RWPE2 (cell line): ENCODE measurements around the gene TAX1BP3.

Source experiments
- ATAC-seq: fragments of 200-7000 bp; cut with Tn5 transposase; 3 replicates; pipeline ENCODE4 v1.9.1; 2021; ENCODE audit warnings: low read depth
- DNase-seq: peaks from one replicate; pipeline ENCODE4 v3.0.0-alpha.2; 2020; ENCODE audit warnings: low spot score
- H3K27ac ChIP-seq: fragments of 450-650 bp; 2 replicates; pipeline ENCODE4 v1.5.1; 2017; ENCODE audit warnings: mild to moderate bottlenecking; ENCODE audit not compliant: poor library complexity, severe bottlenecking
- H3K27me3 ChIP-seq: fragments of 250-450 bp; sonication (Bioruptor Pico); 2 replicates; pipeline ENCODE4 v1.5.1; 2021; ENCODE audit warnings: mild to moderate bottlenecking, moderate library complexity; ENCODE audit not compliant: insufficient read depth, poor library complexity, severe bottlenecking
- H3K36me3 ChIP-seq: fragments of 250-450 bp; sonication (Bioruptor Pico); 2 replicates; pipeline ENCODE4 v1.5.1; 2020; ENCODE audit warnings: low read depth, mild to moderate bottlenecking, moderate library complexity
- H3K4me1 ChIP-seq: fragments of 250-450 bp; sonication (Bioruptor Pico); 2 replicates; pipeline ENCODE4 v1.5.1; 2021; ENCODE audit warnings: mild to moderate bottlenecking, moderate library complexity; ENCODE audit not compliant: insufficient read depth, poor library complexity, severe bottlenecking
- H3K4me3 ChIP-seq: fragments of 250-450 bp; sonication (Bioruptor Pico); 2 replicates; pipeline ENCODE4 v1.5.1; 2021; ENCODE audit warnings: mild to moderate bottlenecking, moderate library complexity; ENCODE audit not compliant: severe bottlenecking
- H3K9me3 ChIP-seq: fragments of 250-450 bp; sonication (Bioruptor Pico); 2 replicates; pipeline ENCODE4 v1.5.1; 2021; ENCODE audit warnings: mild to moderate bottlenecking, moderate library complexity; ENCODE audit not compliant: severe bottlenecking
- TF ChIP-seq, protein P1 (sequence below): fragments of 450-650 bp; IDR thresholded peaks from one replicate; pipeline ENCODE4 v1.5.1; 2017; ENCODE audit warnings: mild to moderate bottlenecking, moderate library complexity; ENCODE audit not compliant: poor library complexity, severe bottlenecking

The TAX1BP3 gene

DNA sequence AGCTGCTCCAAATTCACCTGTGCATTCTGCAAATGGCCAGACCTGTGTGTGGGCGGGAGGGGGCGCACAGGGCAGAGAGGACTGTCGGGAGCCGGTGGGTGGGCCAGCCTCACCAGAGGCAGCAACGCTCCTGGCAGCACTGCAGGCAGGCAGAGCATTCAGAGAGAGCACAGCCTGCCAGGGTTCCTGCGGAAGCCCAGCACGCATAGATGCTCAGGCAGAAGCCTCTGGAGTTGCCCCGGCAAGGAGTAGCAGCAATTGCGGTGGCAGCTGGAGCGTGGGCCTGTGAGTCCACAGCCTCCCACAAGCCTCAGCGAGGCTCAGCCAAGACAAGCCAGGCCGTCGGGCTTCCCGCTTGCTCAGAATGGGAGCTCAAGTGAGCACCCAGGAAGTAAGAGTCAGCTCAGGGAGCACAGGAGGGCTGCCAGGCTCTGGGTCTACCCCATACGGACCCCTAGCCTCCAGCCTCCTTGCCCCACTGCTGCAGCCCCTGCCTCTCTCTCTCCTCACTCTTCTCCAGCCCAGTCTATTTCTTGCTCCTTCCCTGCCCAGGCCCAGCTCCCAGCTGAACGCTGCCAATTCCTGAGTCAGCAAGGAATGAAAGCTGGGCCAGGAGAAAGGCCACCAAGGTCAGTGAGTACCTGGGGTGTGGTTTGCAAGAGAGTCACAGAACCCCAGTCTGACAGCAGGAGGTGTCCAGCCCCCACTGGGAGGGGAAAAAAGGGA lies 9.9 kb upstream of the TAX1BP3 start:
- Histone ChIP-seq H3K27me3 (no peaks in the 10 kb centered on the region), H3K4me3 (no peak overlapping the region), H3K4me1 (no peaks in the 10 kb centered on the region), H3K27ac (no peak overlapping the region), H3K36me3 (no peaks in the 10 kb centered on the region), H3K9me3 (no peaks in the 10 kb centered on the region)
- peak; percentile 52 for ATAC-seq
- no peak for DNase-seq
- TF ChIP-seq, protein P1, sequence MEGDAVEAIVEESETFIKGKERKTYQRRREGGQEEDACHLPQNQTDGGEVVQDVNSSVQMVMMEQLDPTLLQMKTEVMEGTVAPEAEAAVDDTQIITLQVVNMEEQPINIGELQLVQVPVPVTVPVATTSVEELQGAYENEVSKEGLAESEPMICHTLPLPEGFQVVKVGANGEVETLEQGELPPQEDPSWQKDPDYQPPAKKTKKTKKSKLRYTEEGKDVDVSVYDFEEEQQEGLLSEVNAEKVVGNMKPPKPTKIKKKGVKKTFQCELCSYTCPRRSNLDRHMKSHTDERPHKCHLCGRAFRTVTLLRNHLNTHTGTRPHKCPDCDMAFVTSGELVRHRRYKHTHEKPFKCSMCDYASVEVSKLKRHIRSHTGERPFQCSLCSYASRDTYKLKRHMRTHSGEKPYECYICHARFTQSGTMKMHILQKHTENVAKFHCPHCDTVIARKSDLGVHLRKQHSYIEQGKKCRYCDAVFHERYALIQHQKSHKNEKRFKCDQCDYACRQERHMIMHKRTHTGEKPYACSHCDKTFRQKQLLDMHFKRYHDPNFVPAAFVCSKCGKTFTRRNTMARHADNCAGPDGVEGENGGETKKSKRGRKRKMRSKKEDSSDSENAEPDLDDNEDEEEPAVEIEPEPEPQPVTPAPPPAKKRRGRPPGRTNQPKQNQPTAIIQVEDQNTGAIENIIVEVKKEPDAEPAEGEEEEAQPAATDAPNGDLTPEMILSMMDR, result no peak

DNA sequence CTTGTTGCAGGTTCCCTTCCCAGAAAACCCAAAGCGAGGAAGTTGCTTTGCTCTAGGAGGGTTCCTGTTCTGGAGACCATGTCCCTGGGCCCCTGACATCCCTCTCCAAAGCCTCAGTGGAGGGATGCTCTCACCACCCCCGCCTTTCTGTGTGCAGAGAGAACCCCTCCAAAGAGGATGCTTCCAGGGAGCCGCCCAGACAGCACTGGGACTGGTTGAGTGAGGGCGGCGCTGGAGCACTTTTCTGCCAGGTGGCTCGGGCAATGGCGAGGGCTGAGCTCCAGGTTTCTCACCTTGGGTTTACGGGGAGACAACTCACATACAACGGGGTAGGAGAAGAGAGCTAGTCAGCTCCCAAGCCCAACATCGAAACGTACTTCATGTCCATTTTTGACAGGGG lies 7.5 kb upstream of the TAX1BP3 start:
- no peak for DNase-seq
- no peaks in the 10 kb centered on the region for H3K9me3 ChIP-seq
- no peak overlapping the region for H3K27ac ChIP-seq
- peaks cover under 1% of the 10 kb centered on the region; the same call in 1 of the 2 replicates for H3K36me3 ChIP-seq
- no peaks in the 10 kb centered on the region for H3K27me3 ChIP-seq
- H3K4me3 ChIP-seq, result no peak overlapping the region
- no peak for ATAC-seq
- no peaks in the 10 kb centered on the region for H3K4me1 ChIP-seq
- TF ChIP-seq, protein P1, result no peak

DNA sequence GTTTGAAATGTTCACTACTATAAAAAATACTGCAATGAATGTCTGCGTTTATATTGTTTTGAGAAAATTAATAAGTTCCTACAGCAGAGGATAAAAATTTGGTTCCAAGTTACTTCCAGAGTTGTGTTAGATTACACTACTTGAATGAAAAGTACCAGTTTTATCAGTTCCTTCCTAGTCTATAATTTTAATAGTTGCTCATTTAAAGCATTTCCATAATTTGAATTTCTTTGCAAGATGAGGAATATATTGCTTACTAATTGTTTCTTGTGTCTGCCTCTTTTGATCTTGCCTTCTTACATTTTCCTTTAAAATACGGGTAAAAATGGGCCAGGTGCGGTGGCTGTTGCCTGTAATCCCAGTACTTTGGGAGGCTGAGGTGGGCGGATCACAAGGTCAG lies 4.2 kb upstream of the TAX1BP3 start:
- Histone ChIP-seq H3K36me3 (peaks cover 16% of the 10 kb centered on the region), H3K4me3 (no peak overlapping the region), H3K27ac (no peak overlapping the region), H3K27me3 (no peaks in the 10 kb centered on the region), H3K9me3 (no peaks in the 10 kb centered on the region), H3K4me1 (peaks cover 5% of the 10 kb centered on the region)
- DNase-seq (no peak), ATAC-seq (no peak)
- TF ChIP-seq, protein P1, result no peak

DNA sequence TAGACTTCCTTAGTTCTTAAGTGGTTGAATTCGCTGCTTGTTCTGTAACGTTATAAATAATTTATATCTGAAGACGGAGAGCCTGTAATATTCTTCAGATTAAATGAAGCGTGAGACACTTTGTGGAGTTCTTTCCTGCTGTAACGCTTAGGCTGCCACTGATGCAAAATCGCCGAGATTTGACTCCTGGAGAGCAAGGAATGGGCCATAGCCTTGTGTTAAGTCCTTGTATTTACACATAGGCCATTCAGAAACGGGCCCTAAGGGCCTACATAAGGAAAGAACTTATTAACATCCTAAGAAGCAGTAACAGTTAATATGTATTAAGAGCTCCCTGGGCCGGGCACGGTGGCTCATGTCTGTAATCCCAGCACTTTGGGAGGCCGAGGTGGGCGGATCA lies 1.2 kb upstream of the TAX1BP3 start:
- Histone ChIP-seq H3K27me3 (no peaks in the 10 kb centered on the region), H3K9me3 (no peaks in the 10 kb centered on the region), H3K4me3 (peak overlapping the region; percentile 84), H3K36me3 (peaks cover 19% of the 10 kb centered on the region), H3K4me1 (peaks cover 12% of the 10 kb centered on the region), H3K27ac (peak overlapping the region; percentile 92)
- TF ChIP-seq, protein P1, result no peak
- ATAC-seq, result no peak
- no peak for DNase-seq

DNA sequence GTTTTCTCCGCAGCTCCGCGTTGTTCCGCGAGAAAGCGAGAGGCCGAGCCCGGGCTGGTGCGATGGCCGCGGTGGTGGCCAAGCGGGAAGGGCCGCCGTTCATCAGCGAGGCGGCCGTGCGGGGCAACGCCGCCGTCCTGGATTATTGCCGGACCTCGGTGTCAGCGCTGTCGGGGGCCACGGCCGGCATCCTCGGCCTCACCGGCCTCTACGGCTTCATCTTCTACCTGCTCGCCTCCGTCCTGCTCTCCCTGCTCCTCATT lies 638 bp upstream of the TAX1BP3 start:
- TF ChIP-seq, protein P1, result no peak
- no peak for DNase-seq
- no peak for ATAC-seq
- H3K4me3 ChIP-seq, result peak overlapping the region; percentile 84
- peaks cover 19% of the 10 kb centered on the region for H3K36me3 ChIP-seq
- H3K27me3 ChIP-seq, result no peaks in the 10 kb centered on the region
- H3K9me3 ChIP-seq, result no peaks in the 10 kb centered on the region
- peaks cover 12% of the 10 kb centered on the region for H3K4me1 ChIP-seq
- peak overlapping the region; percentile 92 for H3K27ac ChIP-seq
